Vagina (tissue), 2 donors: ENCODE measurements around the gene DENND4A.

Source experiments
- POLR2A ChIP-seq, 2 donors: fragments of 450-650 bp; IDR thresholded peaks; one replicate each; pipeline ENCODE4 v1.6.1; 2017; ENCODE audit warnings: antibody characterized with exemption in 2 of 2, mild to moderate bottlenecking in 2 of 2, moderate library complexity in 2 of 2
- POLR2AphosphoS5 ChIP-seq, 2 donors: sonication (generic); formaldehyde crosslinking; IDR thresholded peaks; one replicate each; pipeline ENCODE4 v1.9.0; 2017; ENCODE audit warnings: antibody characterized with exemption in 2 of 2, mild to moderate bottlenecking in 2 of 2, low read depth in 1 of 2; ENCODE audit not compliant: insufficient read depth in 1 of 2
- TF ChIP-seq, protein P1 (sequence below), 3 experiments: fragments of 450-650 bp in 2 of 3; fragments of 200-600 bp in 1 of 3; sonication (generic) in 1 of 3; IDR thresholded peaks; one replicate each; pipeline ENCODE4 v1.5.1; 2017 to 2019; ENCODE audit warnings: antibody characterized with exemption in 3 of 3, mild to moderate bottlenecking in 2 of 3, moderate library complexity in 2 of 3

DNA sequence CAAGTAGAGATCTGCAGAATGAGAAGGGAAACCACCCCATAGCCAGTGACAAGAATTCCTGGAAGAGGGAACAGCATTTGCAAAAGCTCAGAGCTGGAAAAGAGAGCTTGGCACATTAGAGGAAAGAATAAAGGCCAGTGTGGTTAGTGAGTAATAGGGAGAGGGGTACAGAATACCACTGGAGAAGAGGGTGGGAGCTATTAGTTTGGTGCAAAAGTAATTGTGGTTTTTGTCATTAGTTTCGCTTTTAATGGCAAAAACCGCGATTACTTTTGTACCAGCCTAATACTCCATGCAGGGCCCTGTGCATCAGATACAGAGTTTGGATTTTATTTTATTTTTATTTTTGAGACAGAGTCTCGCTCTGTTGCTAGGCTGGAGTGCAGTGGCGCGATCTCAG is 160.6 kb downstream of the DENND4A start:
- TF ChIP-seq POLR2A (IDR thresholded peaks at IDR 0.05) (no peak), POLR2AphosphoS5 (IDR thresholded peaks at IDR 0.05; ENCODE audit: insufficient read depth in 1 of 2, low read depth in 1 of 2) (no peak)
- TF ChIP-seq, protein P1, sequence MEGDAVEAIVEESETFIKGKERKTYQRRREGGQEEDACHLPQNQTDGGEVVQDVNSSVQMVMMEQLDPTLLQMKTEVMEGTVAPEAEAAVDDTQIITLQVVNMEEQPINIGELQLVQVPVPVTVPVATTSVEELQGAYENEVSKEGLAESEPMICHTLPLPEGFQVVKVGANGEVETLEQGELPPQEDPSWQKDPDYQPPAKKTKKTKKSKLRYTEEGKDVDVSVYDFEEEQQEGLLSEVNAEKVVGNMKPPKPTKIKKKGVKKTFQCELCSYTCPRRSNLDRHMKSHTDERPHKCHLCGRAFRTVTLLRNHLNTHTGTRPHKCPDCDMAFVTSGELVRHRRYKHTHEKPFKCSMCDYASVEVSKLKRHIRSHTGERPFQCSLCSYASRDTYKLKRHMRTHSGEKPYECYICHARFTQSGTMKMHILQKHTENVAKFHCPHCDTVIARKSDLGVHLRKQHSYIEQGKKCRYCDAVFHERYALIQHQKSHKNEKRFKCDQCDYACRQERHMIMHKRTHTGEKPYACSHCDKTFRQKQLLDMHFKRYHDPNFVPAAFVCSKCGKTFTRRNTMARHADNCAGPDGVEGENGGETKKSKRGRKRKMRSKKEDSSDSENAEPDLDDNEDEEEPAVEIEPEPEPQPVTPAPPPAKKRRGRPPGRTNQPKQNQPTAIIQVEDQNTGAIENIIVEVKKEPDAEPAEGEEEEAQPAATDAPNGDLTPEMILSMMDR (IDR thresholded peaks at IDR 0.05): no peak
